Measurements from ENCODE around the gene TOMM20. TPM values are rescaled to one million over a fixed set of nuclear protein-coding genes. Genes with fewer than 3 reads are reported as not detected.

Gene TOMM20
- total and polyA plus RNA-seq, 9 of the 15 experiments (the other 6 are each of a cell fraction or from before 2014, with no cell fraction given), result 70.6 to 334 (median 159) TPM

DNA sequence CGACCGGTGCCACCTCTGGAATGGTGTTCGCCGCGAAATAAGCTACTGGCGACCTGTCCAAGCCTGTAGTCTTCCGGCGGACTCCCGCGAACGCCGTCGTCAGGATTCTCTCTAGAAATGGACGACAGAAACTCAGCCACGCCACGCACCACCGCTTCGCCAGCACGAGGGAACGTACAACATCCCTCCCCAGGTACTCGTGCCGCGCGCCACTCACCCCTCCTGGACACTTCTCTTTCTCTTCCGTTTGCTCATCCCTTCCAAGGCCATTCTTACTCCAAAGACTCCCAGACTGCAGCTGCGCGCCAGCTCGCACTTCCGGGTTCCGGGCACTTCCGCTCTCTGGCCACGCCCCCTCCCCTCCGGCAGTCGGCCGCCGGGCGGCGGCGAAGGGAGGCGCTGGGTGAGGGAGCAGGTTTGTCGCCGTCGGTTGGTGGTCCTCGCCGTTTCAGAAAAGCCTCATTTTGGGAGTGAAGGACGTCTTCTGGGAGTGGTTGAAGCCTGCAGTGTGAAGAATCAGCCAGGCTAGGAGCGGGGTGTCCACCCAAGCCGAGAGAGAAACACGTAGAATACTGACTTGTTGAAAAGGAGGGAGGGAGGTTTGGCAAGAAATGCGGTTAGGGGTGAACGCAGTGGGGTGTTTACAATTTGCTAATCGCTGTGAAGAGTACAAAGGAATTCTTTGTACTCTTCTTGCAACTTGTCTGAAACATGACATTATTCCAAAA, 32.5 kb upstream of the TOMM20 start, which contains the start of gene RBM34 (continued):
- TF ChIP-seq, protein P1, sequence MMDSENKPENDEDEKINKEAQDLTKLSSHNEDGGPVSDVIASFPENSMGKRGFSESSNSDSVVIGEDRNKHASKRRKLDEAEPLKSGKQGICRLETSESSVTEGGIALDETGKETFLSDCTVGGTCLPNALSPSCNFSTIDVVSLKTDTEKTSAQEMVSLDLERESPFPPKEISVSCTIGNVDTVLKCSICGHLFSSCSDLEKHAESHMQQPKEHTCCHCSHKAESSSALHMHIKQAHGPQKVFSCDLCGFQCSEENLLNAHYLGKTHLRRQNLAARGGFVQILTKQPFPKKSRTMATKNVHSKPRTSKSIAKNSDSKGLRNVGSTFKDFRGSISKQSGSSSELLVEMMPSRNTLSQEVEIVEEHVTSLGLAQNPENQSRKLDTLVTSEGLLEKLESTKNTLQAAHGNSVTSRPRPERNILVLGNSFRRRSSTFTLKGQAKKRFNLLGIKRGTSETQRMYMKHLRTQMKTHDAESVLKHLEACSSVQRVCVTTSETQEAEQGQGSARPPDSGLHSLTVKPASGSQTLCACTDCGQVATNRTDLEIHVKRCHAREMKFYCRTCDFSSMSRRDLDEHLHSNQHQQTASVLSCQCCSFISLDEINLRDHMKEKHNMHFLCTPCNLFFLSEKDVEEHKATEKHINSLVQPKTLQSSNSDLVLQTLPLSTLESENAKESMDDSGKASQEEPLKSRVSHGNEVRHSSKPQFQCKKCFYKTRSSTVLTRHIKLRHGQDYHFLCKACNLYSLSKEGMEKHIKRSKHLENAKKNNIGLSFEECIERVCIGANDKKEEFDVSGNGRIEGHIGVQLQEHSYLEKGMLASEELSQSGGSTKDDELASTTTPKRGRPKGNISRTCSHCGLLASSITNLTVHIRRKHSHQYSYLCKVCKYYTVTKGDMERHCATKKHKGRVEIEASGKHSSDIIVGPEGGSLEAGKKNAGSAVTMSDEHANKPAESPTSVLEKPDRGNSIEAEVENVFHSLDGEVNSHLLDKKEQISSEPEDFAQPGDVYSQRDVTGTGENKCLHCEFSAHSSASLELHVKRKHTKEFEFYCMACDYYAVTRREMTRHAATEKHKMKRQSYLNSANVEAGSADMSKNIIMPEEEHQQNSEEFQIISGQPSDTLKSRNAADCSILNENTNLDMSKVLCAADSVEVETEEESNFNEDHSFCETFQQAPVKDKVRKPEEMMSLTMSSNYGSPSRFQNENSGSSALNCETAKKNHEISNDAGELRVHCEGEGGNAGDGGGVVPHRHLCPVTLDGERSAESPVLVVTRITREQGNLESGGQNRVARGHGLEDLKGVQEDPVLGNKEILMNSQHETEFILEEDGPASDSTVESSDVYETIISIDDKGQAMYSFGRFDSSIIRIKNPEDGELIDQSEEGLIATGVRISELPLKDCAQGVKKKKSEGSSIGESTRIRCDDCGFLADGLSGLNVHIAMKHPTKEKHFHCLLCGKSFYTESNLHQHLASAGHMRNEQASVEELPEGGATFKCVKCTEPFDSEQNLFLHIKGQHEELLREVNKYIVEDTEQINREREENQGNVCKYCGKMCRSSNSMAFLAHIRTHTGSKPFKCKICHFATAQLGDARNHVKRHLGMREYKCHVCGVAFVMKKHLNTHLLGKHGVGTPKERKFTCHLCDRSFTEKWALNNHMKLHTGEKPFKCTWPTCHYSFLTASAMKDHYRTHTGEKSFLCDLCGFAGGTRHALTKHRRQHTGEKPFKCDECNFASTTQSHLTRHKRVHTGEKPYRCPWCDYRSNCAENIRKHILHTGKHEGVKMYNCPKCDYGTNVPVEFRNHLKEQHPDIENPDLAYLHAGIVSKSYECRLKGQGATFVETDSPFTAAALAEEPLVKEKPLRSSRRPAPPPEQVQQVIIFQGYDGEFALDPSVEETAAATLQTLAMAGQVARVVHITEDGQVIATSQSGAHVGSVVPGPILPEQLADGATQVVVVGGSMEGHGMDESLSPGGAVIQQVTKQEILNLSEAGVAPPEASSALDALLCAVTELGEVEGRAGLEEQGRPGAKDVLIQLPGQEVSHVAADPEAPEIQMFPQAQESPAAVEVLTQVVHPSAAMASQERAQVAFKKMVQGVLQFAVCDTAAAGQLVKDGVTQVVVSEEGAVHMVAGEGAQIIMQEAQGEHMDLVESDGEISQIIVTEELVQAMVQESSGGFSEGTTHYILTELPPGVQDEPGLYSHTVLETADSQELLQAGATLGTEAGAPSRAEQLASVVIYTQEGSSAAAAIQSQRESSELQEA (IDR thresholded peaks at IDR 0.05; ENCODE audit: low read depth), result peak; percentile 24; the same call in 1 of the 2 replicates
- TF ChIP-seq RAD21 (CRISPR knock-in tag; conservative IDR thresholded peaks at IDR 0.05 in 1 of 2, IDR thresholded peaks at IDR 0.05 in 1 of 2), result peak in 1 of 2 experiments; percentile 23; a peak in 1 of 4 replicates
- TF ChIP-seq TAF9B (IDR thresholded peaks at IDR 0.05; ENCODE audit: partially characterized antibody), result peak; percentile 98
- no peak for TF ChIP-seq NFE2L1 (tag; IDR thresholded peaks at IDR 0.05; ENCODE audit: borderline replicate concordance, low read depth)
- no peak for TF ChIP-seq CBX5 (IDR thresholded peaks at IDR 0.05; ENCODE audit: borderline replicate concordance, low read depth)
- TF ChIP-seq EP300 (IDR thresholded peaks at IDR 0.05; ENCODE audit: low read length), result peak; percentile 7; the same call in 1 of the 2 replicates
- peak; percentile 62; the same call in 1 of the 2 replicates for TF ChIP-seq NCOA1 (IDR thresholded peaks at IDR 0.05; ENCODE audit: low read depth)
- peak in 1 of 2 experiments; percentile 92; a peak in 1 of 4 replicates for TF ChIP-seq KDM4B (IDR thresholded peaks at IDR 0.05; ENCODE audit: borderline replicate concordance in 2 of 2, low read depth in 1 of 2)
- peak; percentile 86 for TF ChIP-seq RB1 (IDR thresholded peaks at IDR 0.05; ENCODE audit: low read depth)
- 0 out of 2 replicates have a peak, but pooled peaks have one; percentile 10 for TF ChIP-seq FOSL1 (tag; conservative IDR thresholded peaks at IDR 0.05)
- TF ChIP-seq RBM15 (IDR thresholded peaks at IDR 0.05; ENCODE audit: insufficient read depth, low read length), result no peak
- TF ChIP-seq, protein P2, sequence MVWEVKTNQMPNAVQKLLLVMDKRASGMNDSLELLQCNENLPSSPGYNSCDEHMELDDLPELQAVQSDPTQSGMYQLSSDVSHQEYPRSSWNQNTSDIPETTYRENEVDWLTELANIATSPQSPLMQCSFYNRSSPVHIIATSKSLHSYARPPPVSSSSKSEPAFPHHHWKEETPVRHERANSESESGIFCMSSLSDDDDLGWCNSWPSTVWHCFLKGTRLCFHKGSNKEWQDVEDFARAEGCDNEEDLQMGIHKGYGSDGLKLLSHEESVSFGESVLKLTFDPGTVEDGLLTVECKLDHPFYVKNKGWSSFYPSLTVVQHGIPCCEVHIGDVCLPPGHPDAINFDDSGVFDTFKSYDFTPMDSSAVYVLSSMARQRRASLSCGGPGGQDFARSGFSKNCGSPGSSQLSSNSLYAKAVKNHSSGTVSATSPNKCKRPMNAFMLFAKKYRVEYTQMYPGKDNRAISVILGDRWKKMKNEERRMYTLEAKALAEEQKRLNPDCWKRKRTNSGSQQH (CRISPR knock-in tag; IDR thresholded peaks at IDR 0.05), result peak; percentile 93
- TF ChIP-seq MCM2 (IDR thresholded peaks at IDR 0.05; ENCODE audit: low read depth), result no peak
- TF ChIP-seq DACH1 (IDR thresholded peaks at IDR 0.05; ENCODE audit: partially characterized antibody), result no peak
- TF ChIP-seq SRSF7 (optimal IDR thresholded peaks at IDR 0.05; ENCODE audit: low read depth, low read length), result no peak
- TF ChIP-seq, protein P3, sequence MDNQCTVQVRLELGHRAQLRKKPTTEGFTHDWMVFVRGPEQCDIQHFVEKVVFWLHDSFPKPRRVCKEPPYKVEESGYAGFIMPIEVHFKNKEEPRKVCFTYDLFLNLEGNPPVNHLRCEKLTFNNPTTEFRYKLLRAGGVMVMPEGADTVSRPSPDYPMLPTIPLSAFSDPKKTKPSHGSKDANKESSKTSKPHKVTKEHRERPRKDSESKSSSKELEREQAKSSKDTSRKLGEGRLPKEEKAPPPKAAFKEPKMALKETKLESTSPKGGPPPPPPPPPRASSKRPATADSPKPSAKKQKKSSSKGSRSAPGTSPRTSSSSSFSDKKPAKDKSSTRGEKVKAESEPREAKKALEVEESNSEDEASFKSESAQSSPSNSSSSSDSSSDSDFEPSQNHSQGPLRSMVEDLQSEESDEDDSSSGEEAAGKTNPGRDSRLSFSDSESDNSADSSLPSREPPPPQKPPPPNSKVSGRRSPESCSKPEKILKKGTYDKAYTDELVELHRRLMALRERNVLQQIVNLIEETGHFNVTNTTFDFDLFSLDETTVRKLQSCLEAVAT (IDR thresholded peaks at IDR 0.05), result peak in 1 of 2 experiments; percentile 73; a peak in 2 of 4 replicates
